Measurements from ENCODE around the gene CHRNB1. TPM values are rescaled to one million over a fixed set of nuclear protein-coding genes. Genes with fewer than 3 reads are reported as not detected.
A peak's percentile ranks its signal among the peaks of the same experiment; 100 is the strongest.

CHRNB1 gene
- total and polyA plus RNA-seq, 11 donors = 8.2 to 27.3 (median 11.2) TPM

DNA sequence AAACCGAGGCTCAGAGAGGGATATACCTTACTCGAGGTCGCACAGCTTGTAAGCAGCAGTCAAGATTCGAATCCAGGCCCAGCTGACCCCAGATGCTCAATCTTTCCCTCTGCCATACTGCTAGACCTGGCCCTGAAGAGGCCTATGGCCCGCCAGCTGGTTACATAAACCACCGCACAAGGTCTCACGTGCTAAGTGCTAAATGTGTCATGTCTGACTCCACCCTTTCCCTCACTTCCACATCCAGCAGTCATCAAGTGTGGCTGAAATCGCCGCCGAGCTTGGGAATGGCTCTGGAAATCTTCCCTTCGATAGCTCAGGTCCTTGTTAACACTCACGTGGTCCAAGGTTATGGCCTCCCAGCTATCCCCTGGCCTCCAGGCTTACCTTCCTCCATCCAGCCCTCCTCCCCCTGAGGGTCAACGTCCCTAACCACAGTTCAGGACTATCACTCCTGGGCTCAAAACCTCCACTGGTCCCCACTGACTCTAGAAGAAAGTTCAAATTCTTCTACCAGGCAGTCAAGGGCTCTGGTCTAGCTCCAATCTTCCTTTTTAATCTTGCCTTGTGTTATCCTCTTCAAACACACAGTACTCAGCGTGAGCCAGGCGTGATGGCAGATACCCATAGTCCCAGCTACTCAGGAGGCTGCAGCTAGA, 31.0 kb downstream of the CHRNB1 start:
- intact Hi-C loops (cut with DNase I) = loop anchor here in 3 of 10 donors (5.0 kb wide), 1 partner anchor 34 kb away; no protein-coding TSS in a partner anchor
- DNase-seq = peak; percentile 63 to 82 (median 70)
- Histone ChIP-seq H3K36me3 (no peaks in the 10 kb centered on the region), H3K27me3 (no peaks in the 10 kb centered on the region), H3K4me1 (peaks cover 7 to 80% (median 52%) of the 10 kb centered on the region in 12 donors), H3K27ac (peak overlapping the region; percentile 6 to 100 (median 100)), H3K9me3 (no peaks in the 10 kb centered on the region), H3K4me3 (peak overlapping the region in 1 of 12 donors; percentile 14)
- peak; percentile 42 to 70 (median 60) for ATAC-seq
- 33 to 43% (median 38%) methylated on average over 15 of the region's 15 CpGs for WGBS, 4 donors
- TF ChIP-seq, protein P1, sequence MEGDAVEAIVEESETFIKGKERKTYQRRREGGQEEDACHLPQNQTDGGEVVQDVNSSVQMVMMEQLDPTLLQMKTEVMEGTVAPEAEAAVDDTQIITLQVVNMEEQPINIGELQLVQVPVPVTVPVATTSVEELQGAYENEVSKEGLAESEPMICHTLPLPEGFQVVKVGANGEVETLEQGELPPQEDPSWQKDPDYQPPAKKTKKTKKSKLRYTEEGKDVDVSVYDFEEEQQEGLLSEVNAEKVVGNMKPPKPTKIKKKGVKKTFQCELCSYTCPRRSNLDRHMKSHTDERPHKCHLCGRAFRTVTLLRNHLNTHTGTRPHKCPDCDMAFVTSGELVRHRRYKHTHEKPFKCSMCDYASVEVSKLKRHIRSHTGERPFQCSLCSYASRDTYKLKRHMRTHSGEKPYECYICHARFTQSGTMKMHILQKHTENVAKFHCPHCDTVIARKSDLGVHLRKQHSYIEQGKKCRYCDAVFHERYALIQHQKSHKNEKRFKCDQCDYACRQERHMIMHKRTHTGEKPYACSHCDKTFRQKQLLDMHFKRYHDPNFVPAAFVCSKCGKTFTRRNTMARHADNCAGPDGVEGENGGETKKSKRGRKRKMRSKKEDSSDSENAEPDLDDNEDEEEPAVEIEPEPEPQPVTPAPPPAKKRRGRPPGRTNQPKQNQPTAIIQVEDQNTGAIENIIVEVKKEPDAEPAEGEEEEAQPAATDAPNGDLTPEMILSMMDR (IDR thresholded peaks at IDR 0.05) = no peak
- no peak for TF ChIP-seq POLR2A (IDR thresholded peaks at IDR 0.05)

DNA sequence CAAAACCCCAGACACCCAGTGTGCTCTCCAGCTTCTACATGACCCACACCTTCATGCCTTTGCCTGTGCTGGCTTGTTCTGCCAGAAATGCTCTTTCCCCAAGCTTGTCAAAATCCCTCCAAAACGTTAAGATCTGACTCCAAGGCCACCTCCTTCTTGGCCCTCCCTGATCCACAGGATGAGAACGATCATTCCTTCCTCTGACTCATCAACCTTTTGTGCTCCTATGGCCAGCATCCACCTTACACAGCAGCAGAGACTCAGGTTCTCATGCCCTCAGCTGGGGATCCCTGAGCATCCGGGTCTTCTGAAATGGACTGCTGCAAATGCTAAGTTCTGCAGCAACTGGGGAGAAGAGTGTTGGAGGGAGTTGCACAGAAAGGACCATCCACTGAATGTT, 31.6 kb downstream of the CHRNB1 start:
- intact Hi-C loops (cut with DNase I) = loop anchor here in 3 of 10 donors (5.0 kb wide), 1 partner anchor 34 kb away; no protein-coding TSS in a partner anchor
- Histone ChIP-seq H3K4me3 (peak overlapping the region in 1 of 12 donors; percentile 99), H3K27ac (peak overlapping the region in 11 of 12 donors; percentile 78 to 100 (median 100)), H3K36me3 (no peaks in the 10 kb centered on the region), H3K9me3 (no peaks in the 10 kb centered on the region), H3K27me3 (no peaks in the 10 kb centered on the region), H3K4me1 (peaks cover 7 to 77% (median 51%) of the 10 kb centered on the region in 12 donors)
- 19 to 37% (median 30%) methylated on average over 3 of the region's 3 CpGs for WGBS, 4 donors
- TF ChIP-seq, protein P1 (IDR thresholded peaks at IDR 0.05) = no peak
- TF ChIP-seq POLR2A (IDR thresholded peaks at IDR 0.05) = no peak
- no peak for ATAC-seq
- no peak for DNase-seq

DNA sequence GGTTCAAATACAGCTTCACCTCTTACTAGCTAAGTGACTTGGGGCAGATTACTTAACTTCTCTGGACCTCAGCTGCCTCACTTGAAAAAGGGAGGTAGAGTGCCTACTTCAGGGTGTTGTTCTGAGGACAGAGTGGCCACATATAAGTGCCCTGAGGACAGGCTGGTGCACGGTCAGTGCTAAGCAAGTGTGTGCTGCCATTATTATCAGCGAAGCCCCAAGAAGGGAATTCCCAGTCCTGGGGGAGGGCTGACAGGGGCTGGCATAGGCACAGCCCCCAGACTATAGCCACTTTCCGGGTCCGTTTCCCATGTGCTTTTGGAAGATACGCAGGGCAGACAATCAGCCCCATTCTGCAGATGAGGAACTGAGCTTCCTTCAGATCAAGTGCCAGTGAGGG, 32.1 kb downstream of the CHRNB1 start:
- no peak for ATAC-seq
- intact Hi-C loops (cut with DNase I) = loop anchor here in 3 of 10 donors (5.0 kb wide), 1 partner anchor 35 kb away; no protein-coding TSS in a partner anchor
- WGBS, 4 donors = 78 to 84% (median 81%) methylated on average over 3 to 5 of the region's 5 CpGs
- peak overlapping the region in 11 of 12 donors; percentile 99 to 100 (median 100) for H3K27ac ChIP-seq
- H3K4me3 ChIP-seq = peak overlapping the region in 8 of 12 donors; percentile 78 to 99 (median 98)
- no peaks in the 10 kb centered on the region for H3K9me3 ChIP-seq
- H3K4me1 ChIP-seq = peaks cover 7 to 77% (median 52%) of the 10 kb centered on the region in 12 donors
- no peaks in the 10 kb centered on the region for H3K36me3 ChIP-seq
- no peaks in the 10 kb centered on the region for H3K27me3 ChIP-seq
- DNase-seq = no peak
- TF ChIP-seq, protein P1 (IDR thresholded peaks at IDR 0.05) = no peak
- TF ChIP-seq POLR2A (IDR thresholded peaks at IDR 0.05) = no peak

Measured in heart left ventricle (tissue), 16 donors.